CD14-positive monocyte (primary cell): Measurements from ENCODE around the gene CREB5. TPM values are rescaled to one million over a fixed set of nuclear protein-coding genes. Genes with fewer than 3 reads are reported as not detected.

Experiments used
- DNase-seq, 3 donors: peaks; one replicate each; pipeline ENCODE4 v3.0.0-alpha.2; 2011 to 2022
- H2AFZ ChIP-seq: 2 replicates; pipeline ENCODE4 v1.6.0; 2012; ENCODE audit warnings: mild to moderate bottlenecking, low read depth, low read length, inconsistent platforms; ENCODE audit not compliant: insufficient read depth, poor library complexity, severe bottlenecking
- H3K27ac ChIP-seq, 2 donors: 1 replicate in 1 of 2; 2 replicates in 1 of 2; pipeline ENCODE4 v1.5.1; 2012 to 2013; ENCODE audit warnings: low read length in 2 of 2, control low read depth in 1 of 2, inconsistent platforms in 1 of 2, low read depth in 1 of 2, mild to moderate bottlenecking in 1 of 2
- H3K27me3 ChIP-seq, 2 donors: one replicate each; pipeline versions ENCODE4 v1.6.0 to v1.6.1; 2011 to 2013; ENCODE audit warnings: low read length in 2 of 2; ENCODE audit not compliant: control insufficient read depth in 2 of 2, insufficient read depth in 2 of 2
- H3K36me3 ChIP-seq, 2 donors: replicated peaks in 1 of 2; 1 replicate in 1 of 2; 2 replicates in 1 of 2; pipeline versions ENCODE4 v1.5.1 to v1.6.1; 2012 to 2013; ENCODE audit warnings: low read length in 2 of 2, control low read depth in 1 of 2, inconsistent platforms in 1 of 2, mild to moderate bottlenecking in 1 of 2; ENCODE audit not compliant: insufficient read depth in 2 of 2, control insufficient read depth in 1 of 2
- H3K4me1 ChIP-seq, 2 donors: 1 replicate in 1 of 2; 2 replicates in 1 of 2; pipeline versions ENCODE4 v1.5.1 to v1.6.1; 2012 to 2013; ENCODE audit warnings: low read length in 2 of 2, control low read depth in 1 of 2, inconsistent platforms in 1 of 2, mild to moderate bottlenecking in 1 of 2, moderate library complexity in 1 of 2; ENCODE audit not compliant: insufficient read depth in 2 of 2, control insufficient read depth in 1 of 2
- H3K4me2 ChIP-seq: replicated peaks from 2 replicates; pipeline ENCODE3; 2012; ENCODE audit warnings: low read length, moderate library complexity, mild to moderate bottlenecking; ENCODE audit not compliant: poor library complexity, severe bottlenecking; ENCODE audit errors: extremely low read depth
- H3K4me3 ChIP-seq, 3 experiments: fragments of 200-600 bp in 1 of 3; sonication (generic) in 1 of 3; replicated peaks in 1 of 3; 1 replicate in 2 of 3; 2 replicates in 1 of 3; pipeline ENCODE4 v1.5.1; 2011 to 2013; ENCODE audit warnings: low read length in 3 of 3, mild to moderate bottlenecking in 3 of 3, control low read depth in 2 of 3, low read depth in 2 of 3, inconsistent platforms in 1 of 3, moderate library complexity in 1 of 3
- H3K79me2 ChIP-seq: 2 replicates; pipeline ENCODE4 v1.6.0; 2012; ENCODE audit warnings: mild to moderate bottlenecking, control low read depth, inconsistent platforms, low read length, moderate library complexity; ENCODE audit not compliant: insufficient read depth
- H3K9ac ChIP-seq: 2 replicates; pipeline ENCODE4 v1.6.0; 2017; ENCODE audit warnings: low read length, mild to moderate bottlenecking; ENCODE audit not compliant: insufficient read depth, poor library complexity, severe bottlenecking
- H3K9me3 ChIP-seq, 2 donors: replicated peaks in 1 of 2; 1 replicate in 1 of 2; 2 replicates in 1 of 2; pipeline versions ENCODE4 v1.5.1 to v1.6.1; 2012 to 2013; ENCODE audit warnings: low read length in 2 of 2, control low read depth in 1 of 2; ENCODE audit not compliant: control insufficient read depth in 1 of 2, insufficient read depth in 1 of 2
- H4K20me1 ChIP-seq: 2 replicates; pipeline ENCODE4 v1.6.0; 2012; ENCODE audit warnings: mild to moderate bottlenecking, low read length, control low read depth, moderate library complexity; ENCODE audit not compliant: insufficient read depth
- H3K27ac Mint-ChIP-seq, 7 donors: one replicate each; pipeline ENCODE4 v1.8.0; 2020; ENCODE audit warnings: mild to moderate bottlenecking in 7 of 7, mixed read lengths in 7 of 7, moderate library complexity in 6 of 7, inconsistent platforms in 2 of 7
- H3K27me3 Mint-ChIP-seq, 3 donors: one replicate each; pipeline ENCODE4 v1.8.0; 2021 to 2022; ENCODE audit warnings: low read depth in 3 of 3, mild to moderate bottlenecking in 3 of 3, mixed read lengths in 3 of 3, moderate library complexity in 3 of 3, inconsistent platforms in 1 of 3
- H3K36me3 Mint-ChIP-seq, 2 donors: one replicate each; pipeline ENCODE4 v1.8.0; 2020; ENCODE audit warnings: mixed read lengths in 2 of 2, inconsistent platforms in 1 of 2, mild to moderate bottlenecking in 1 of 2
- H3K4me1 Mint-ChIP-seq: one replicate; pipeline ENCODE4 v1.8.0; 2020; ENCODE audit warnings: mild to moderate bottlenecking, mixed read lengths
- H3K4me3 Mint-ChIP-seq, 2 donors: one replicate each; pipeline ENCODE4 v1.8.0; 2020; ENCODE audit warnings: mild to moderate bottlenecking in 2 of 2, mixed read lengths in 2 of 2, moderate library complexity in 1 of 2
- H3K9me3 Mint-ChIP-seq, 7 donors: one replicate each; pipeline ENCODE4 v1.8.0; 2020 to 2022; ENCODE audit warnings: mixed read lengths in 7 of 7, mild to moderate bottlenecking in 6 of 7, moderate library complexity in 6 of 7, inconsistent platforms in 2 of 7
- WGBS: methylation state at CpG from one replicate; pipeline ENCODE4 v1.1.5; 2013; ENCODE audit warnings: missing lambda C conversion rate; ENCODE audit not compliant: insufficient coverage; 5-methylcytosine and 5-hydroxymethylcytosine counted together
- intact Hi-C, 2 donors: fragments of 100-400 bp; cut with micrococcal nuclease; formaldehyde crosslinking; loops; one replicate each; pipeline versions ENCODE4 v1.15.0 to v1.15.1; 2023
- polyA plus RNA-seq, 3 donors: library from polyadenylated mRNA; depleted of rRNA in 1 of 3; unstranded in 2 of 3; stranded (reverse) in 1 of 3; fragments of 300-500 nt in 2 of 3; fragments of >200 nt in 1 of 3; fragmentation: Illumina TruSeq in 2 of 3; gene quantifications; 1 replicate in 2 of 3; 2 replicates in 1 of 3; pipeline ENCODE4 v1.2.3, GENCODE V29; 2012 to 2021
- TF ChIP-seq, protein P1 (sequence below): fragments of 200-600 bp; IDR thresholded peaks from one replicate; pipeline ENCODE4 v1.8.0; 2022; ENCODE audit warnings: antibody characterized with exemption, mild to moderate bottlenecking

Gene CREB5
- polyA plus RNA-seq, 3 donors: 25.1 to 72.3 (median 44.2) TPM

DNA sequence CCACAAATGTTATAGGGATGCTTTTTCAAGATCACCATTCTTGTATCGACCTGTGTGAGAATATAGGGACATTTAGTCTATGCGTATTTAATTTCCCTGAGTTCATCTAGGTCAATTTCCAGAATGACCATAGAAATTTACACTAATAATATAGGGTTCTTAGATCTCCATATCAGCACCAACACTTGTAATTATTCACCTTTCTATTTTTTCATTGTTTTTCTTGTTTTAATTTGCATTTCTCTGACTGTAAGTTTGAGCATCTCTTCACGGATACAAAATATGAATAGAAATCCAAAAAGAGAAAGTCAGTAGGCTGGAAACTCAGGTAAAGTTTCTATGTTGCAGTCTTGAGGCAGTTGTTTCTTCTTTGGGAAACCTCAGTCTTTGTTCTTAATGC, 134.8 kb downstream of the CREB5 start:
- H3K4me1 Mint-ChIP-seq: peaks cover 6% of the 10 kb centered on the region
- TF ChIP-seq, protein P1, sequence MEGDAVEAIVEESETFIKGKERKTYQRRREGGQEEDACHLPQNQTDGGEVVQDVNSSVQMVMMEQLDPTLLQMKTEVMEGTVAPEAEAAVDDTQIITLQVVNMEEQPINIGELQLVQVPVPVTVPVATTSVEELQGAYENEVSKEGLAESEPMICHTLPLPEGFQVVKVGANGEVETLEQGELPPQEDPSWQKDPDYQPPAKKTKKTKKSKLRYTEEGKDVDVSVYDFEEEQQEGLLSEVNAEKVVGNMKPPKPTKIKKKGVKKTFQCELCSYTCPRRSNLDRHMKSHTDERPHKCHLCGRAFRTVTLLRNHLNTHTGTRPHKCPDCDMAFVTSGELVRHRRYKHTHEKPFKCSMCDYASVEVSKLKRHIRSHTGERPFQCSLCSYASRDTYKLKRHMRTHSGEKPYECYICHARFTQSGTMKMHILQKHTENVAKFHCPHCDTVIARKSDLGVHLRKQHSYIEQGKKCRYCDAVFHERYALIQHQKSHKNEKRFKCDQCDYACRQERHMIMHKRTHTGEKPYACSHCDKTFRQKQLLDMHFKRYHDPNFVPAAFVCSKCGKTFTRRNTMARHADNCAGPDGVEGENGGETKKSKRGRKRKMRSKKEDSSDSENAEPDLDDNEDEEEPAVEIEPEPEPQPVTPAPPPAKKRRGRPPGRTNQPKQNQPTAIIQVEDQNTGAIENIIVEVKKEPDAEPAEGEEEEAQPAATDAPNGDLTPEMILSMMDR: no peak
- H3K4me2 ChIP-seq: no peak overlapping the region

DNA sequence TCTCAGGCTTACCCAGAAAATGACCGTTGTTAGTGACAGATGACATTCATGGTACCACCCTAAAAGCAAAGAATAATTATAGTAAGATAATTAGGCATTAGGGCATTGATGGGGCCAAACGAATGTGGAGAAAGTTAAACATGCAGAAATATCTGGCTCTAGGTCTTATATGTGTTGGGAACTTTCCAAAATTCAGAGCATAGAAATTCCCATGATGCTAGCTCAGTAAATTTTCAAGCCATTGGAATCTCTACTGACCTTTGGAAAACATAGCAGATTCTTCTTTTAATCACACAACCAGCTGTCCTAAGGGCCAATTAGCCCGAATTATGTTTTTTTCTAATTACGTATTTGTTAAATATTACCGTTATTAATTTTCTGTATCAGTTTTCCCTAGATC, 136.1 kb downstream of the CREB5 start:
- H3K27ac Mint-ChIP-seq: no peak overlapping the region
- TF ChIP-seq, protein P1: no peak
- WGBS: no CpG with 5 or more reads among the region's 5 CpGs
- H3K4me1 Mint-ChIP-seq: peaks cover 6% of the 10 kb centered on the region
- no peak for DNase-seq
- H3K36me3 ChIP-seq: no peaks in the 10 kb centered on the region
- intact Hi-C loops: no loop called here
- peaks cover 12 to 14% (median 13%) of the 10 kb centered on the region in 3 donors for H3K27me3 Mint-ChIP-seq
- no peaks in the 10 kb centered on the region for H3K79me2 ChIP-seq
- peaks cover 0 to 6% (median 4%) of the 10 kb centered on the region in 7 donors for H3K9me3 Mint-ChIP-seq
- no peaks in the 10 kb centered on the region for H4K20me1 ChIP-seq
- no peak overlapping the region for H3K9ac ChIP-seq
- H3K36me3 Mint-ChIP-seq: no peaks in the 10 kb centered on the region
- H3K4me3 ChIP-seq: no peak overlapping the region
- no peak overlapping the region for H3K27ac ChIP-seq
- H3K27me3 ChIP-seq: peaks cover 0 to 3% of the 10 kb centered on the region in 2 donors
- no peak overlapping the region for H3K4me2 ChIP-seq
- H3K4me3 Mint-ChIP-seq: no peak overlapping the region
- H3K4me1 ChIP-seq: no peaks in the 10 kb centered on the region
- no peak overlapping the region for H2AFZ ChIP-seq
- peaks cover 0 to 5% of the 10 kb centered on the region in 2 donors for H3K9me3 ChIP-seq

More for the DNA sequence above, 134.8 kb downstream of the CREB5 start:
- no peak for DNase-seq
- Histone ChIP-seq H3K36me3 (no peaks in the 10 kb centered on the region), H4K20me1 (no peaks in the 10 kb centered on the region), H3K9ac (no peak overlapping the region), H3K27me3 (peaks cover 2 to 3% of the 10 kb centered on the region in 2 donors), H3K4me3 (no peak overlapping the region), H3K9me3 (peaks cover 0 to 5% of the 10 kb centered on the region in 2 donors), H3K79me2 (no peaks in the 10 kb centered on the region), H3K27ac (no peak overlapping the region), H2AFZ (no peak overlapping the region), H3K4me1 (no peaks in the 10 kb centered on the region)
- no CpG with 5 or more reads among the region's 3 CpGs for WGBS
- intact Hi-C loops: no loop called here
- Mint-ChIP-seq H3K9me3 (peaks cover 0 to 6% (median 4%) of the 10 kb centered on the region in 7 donors), H3K27me3 (peaks cover 13 to 16% (median 15%) of the 10 kb centered on the region in 3 donors), H3K36me3 (no peaks in the 10 kb centered on the region), H3K27ac (no peak overlapping the region), H3K4me3 (no peak overlapping the region)
